ENCODE results near the gene E2F2. TPM values are rescaled to one million over a fixed set of nuclear protein-coding genes. Genes with fewer than 3 reads are reported as not detected.

The E2F2 gene, protein sequence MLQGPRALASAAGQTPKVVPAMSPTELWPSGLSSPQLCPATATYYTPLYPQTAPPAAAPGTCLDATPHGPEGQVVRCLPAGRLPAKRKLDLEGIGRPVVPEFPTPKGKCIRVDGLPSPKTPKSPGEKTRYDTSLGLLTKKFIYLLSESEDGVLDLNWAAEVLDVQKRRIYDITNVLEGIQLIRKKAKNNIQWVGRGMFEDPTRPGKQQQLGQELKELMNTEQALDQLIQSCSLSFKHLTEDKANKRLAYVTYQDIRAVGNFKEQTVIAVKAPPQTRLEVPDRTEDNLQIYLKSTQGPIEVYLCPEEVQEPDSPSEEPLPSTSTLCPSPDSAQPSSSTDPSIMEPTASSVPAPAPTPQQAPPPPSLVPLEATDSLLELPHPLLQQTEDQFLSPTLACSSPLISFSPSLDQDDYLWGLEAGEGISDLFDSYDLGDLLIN
- 1 to 10 TPM in 2 of 6 donors, under 1 TPM in 4; 0.06 to 1.7 (median 0.46) TPM for polyA plus RNA-seq (ENCODE audit: low read depth in 6 of 6)

DNA sequence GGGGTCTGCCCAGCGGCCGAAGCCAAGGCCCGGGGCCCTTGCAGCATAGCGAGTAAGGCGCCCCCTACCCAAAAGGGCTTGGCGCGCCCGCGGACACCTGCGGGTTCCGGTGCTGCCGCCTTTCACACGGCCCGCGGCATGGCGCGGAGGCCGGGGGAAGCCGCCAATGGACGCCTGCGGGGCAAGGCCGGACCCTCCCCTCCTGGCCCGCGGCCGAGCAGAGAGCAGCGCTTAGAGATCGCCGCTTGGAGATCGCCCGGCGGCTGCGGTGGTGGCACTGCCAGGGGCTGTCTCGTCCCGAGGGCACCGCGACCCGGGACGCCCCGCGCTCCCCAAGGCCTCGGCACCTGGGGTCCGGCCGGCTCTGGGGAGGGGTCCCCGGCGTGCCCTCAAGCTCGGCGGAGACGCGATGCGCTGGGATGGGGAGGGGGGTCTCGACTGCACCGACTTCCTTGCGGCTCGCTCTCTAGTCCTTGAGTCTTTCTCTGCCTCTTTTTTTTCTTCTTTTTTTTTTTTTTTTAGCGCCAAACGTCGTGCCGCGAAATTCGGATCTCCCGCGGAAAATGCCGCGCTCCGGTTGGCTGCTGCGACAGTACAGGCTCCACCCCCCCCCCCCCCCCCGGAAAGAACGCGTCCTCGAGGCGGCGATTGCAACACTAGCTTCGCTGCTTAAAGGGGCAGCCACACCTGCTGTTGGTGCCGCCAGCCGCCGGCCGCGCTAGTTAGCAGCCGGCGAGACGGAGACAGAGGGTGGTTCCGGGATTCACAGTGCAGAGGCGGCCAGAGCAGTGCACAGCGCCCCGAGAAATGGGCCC is at the start of gene E2F2:
TSS of gene E2F2 (minus strand) at position 487 of the 815 bp plus-strand sequence. CDS start at position 47, 440 bp downstream.
- H3K27ac Mint-ChIP-seq, result peak within 1 kb of the TSS in 4 of 6 donors; percentile 21 to 67 (median 42)
- peaks cover 56 to 79% (median 64%) of the 10 kb centered on the region in 3 donors for H3K4me1 Mint-ChIP-seq
- H3K9me3 Mint-ChIP-seq, result no peaks in the 10 kb centered on the region
- H3K27me3 Mint-ChIP-seq, result no peaks in the 10 kb centered on the region
- H3K4me3 Mint-ChIP-seq, result peak within 1 kb of the TSS; percentile 70 to 96 (median 88)
- DNase-seq (peak; percentile 73), ATAC-seq (ENCODE audit: low read depth in 2 of 2) (peak; percentile 91 to 92)
- no peaks in the 10 kb centered on the region for H3K36me3 Mint-ChIP-seq

DNA sequence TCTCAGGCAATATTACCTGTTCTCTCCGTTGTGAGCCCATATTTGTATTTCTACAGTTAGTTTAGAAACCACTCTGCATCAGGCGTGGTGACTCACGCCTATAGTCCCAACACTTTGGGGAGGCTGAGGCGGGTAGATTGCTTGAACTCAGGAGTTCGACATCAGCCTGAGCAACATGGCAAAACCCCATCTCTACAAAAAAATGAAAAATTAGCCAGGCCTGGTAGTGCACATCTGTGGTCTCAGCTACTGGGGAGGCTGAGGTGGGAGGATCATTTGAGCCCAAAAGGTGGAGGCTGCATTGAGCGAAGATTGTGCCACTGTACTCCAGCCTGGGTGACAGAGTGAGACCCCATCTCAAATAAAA is 47.9 kb upstream of the E2F2 start:
- H3K27ac Mint-ChIP-seq, result peak overlapping the region in 4 of 6 donors; percentile 41 to 90 (median 79)
- H3K4me3 Mint-ChIP-seq, result peak overlapping the region in 5 of 8 donors; percentile 25 to 83 (median 39)
- H3K36me3 Mint-ChIP-seq, result peaks cover 8% of the 10 kb centered on the region in 2 donors
- H3K4me1 Mint-ChIP-seq, result peaks cover 55 to 98% (median 72%) of the 10 kb centered on the region in 3 donors
- H3K9me3 Mint-ChIP-seq, result peaks cover 0 to 6% (median 3%) of the 10 kb centered on the region in 7 donors
- DNase-seq, result no peak
- no peaks in the 10 kb centered on the region for H3K27me3 Mint-ChIP-seq
- no peak for ATAC-seq (ENCODE audit: low read depth in 2 of 2)

DNA sequence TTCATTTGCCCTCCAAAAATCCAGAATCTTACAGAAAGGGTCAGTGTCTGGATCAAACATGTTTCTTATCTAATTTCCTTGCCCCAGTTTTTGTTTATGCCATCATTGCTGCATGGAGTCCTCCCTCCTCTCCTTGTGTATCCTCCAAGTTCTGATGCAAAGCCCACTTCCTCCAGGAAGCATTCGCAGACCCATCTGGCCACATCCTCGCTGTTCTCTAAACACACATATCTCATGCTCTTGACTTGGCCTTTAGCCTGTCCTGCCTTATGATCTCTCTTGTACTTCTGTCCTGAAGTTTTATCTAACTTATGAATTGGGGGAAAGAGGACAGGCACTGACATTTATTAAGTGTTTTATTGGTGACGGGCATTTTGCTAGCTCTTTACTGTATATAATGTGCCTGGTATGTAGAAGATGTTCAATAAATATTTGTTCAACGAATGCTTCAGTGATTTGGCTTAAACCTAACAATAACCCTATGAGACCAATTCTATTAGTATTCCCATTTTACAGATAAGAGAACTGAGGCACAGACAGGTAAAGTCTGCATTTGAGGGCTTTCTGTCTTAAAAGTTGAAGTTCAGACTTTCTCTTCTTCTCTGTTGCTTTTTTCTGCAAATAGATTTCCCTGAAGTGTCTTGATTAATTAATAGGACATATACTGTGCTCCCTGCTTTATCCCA is 47.4 kb upstream of the E2F2 start:
- Mint-ChIP-seq H3K27ac (peak overlapping the region; percentile 9 to 90 (median 74)), H3K27me3 (no peaks in the 10 kb centered on the region), H3K9me3 (peaks cover 0 to 6% (median 3%) of the 10 kb centered on the region in 7 donors), H3K36me3 (peaks cover 8% of the 10 kb centered on the region in 2 donors), H3K4me3 (peak overlapping the region; percentile 1 to 84 (median 52)), H3K4me1 (peaks cover 56 to 99% (median 72%) of the 10 kb centered on the region in 3 donors)
- no peak for DNase-seq
- no peak for ATAC-seq (ENCODE audit: low read depth in 2 of 2)

DNA sequence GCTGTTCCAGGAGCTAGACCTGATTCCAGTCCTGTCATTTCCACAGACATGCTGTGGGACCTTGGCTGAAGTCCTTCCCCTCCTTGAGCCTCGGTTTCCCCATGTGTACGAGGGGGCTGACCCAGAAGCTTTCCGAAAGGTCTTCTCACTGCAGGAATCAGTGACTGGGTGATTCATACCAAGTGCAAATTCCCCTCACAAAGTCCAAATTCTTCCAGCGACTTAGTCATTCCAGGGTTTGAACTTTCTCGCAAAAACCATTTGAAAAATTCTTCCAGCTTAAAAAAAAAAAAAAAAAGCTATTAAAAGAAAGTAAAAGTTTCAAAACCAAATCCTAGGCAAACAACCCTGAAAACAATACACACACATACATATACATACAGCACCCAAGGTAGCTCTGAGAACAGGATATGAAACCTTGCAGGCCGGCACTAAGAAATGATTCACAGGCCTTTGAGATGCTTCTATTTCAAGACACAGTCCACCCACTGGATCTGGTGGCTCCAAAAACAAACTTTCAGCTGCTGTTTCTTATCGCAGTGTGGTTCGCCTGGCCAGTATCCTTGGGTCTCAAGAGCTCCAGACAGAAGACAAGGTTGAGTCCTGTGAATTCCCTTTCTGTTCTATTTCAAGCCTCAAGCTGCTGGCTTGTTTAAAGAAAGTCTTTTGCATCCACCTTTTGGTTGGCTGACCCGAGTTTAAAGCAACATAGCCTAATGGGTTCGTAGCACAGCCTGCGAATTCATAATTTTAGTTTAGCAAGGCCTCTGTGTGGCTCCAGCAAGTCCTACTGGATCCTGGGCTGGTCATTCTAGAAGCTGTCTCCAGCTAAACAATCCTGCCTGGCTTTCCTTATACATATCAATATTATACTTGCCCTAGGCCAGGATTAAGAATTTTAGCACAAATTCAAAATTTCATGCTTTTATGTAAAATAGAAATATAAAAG is 46.3 kb upstream of the E2F2 start:
- H3K27me3 Mint-ChIP-seq, result no peaks in the 10 kb centered on the region
- DNase-seq, result peak; percentile 70
- peak overlapping the region; percentile 24 to 89 (median 76) for H3K4me3 Mint-ChIP-seq
- H3K4me1 Mint-ChIP-seq, result peaks cover 61 to 99% (median 64%) of the 10 kb centered on the region in 3 donors
- peaks cover 0 to 6% (median 3%) of the 10 kb centered on the region in 7 donors for H3K9me3 Mint-ChIP-seq
- ATAC-seq (ENCODE audit: low read depth in 2 of 2), result peak; percentile 94
- peak overlapping the region; percentile 41 to 95 (median 89) for H3K27ac Mint-ChIP-seq
- H3K36me3 Mint-ChIP-seq, result peaks cover 8% of the 10 kb centered on the region in 2 donors

DNA sequence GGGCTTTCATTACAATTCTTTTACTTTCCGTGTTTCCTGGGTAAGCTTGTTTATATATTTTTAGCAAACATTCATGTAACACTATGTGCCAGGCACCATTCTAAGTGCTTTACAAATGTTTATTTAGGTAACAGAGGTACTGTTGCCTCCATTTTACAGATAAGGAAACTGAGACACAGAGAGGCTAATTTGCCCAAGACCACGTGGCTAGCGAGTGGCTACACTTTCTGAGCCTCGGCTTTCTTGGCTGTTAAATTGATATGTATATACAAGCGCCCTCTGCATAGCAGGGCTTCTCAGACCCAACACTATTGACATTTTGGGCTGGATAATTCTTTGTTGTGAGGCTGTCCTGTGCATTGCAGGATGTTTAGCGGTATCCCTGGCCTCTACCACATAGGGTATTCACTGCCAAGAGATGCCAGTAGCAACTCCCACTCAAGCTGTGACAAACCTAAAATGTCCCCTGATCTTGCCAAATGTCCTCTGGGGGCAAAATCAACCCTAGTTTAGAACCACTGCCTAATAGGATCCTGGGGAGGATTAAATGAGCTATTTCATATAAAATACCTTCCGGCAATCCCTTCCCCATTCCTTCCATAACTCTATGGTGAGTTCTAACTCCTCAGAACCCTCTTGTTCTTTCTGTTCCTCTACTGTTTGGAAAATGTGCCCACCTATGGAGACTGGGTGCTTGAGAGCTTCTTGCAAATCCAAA is 45.5 kb upstream of the E2F2 start:
- Mint-ChIP-seq H3K27ac (peak overlapping the region; percentile 41 to 95 (median 89)), H3K27me3 (no peaks in the 10 kb centered on the region), H3K4me3 (peak overlapping the region; percentile 24 to 89 (median 76)), H3K36me3 (peaks cover 8% of the 10 kb centered on the region in 2 donors), H3K4me1 (peaks cover 60 to 98% (median 62%) of the 10 kb centered on the region in 3 donors), H3K9me3 (peaks cover 0 to 6% (median 3%) of the 10 kb centered on the region in 7 donors)
- DNase-seq, result no peak
- no peak for ATAC-seq (ENCODE audit: low read depth in 2 of 2)

DNA sequence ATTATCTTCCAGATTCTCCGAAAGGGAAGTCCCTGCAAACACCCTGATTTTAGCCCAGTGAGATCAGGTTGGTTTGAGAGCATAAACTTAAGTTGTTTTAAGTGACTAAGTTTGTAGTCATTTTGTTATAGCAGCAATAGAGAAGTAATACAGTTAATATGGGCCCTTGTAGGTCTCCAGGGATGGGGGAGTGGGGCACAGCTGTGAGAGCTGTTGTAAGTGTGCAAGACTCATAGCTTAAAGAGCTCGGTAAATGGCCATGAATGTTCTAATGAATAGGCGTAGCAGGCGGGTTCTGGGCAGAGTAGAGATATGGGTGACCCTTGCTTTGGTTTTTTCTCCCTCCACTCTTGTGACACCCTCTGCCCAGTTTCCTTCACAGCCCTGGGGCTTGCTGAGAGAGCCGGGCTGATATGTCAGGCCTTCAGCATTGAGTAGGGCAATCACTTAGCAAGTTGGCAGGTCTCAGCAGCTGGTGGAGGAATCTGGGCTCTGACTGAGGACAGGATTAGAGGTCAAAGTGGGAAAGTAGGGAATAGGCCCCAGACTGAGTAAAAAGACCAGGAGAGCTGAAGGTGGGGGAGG is 44.3 kb upstream of the E2F2 start:
- peak overlapping the region in 7 of 8 donors; percentile 37 to 88 (median 63) for H3K4me3 Mint-ChIP-seq
- peaks cover 8% of the 10 kb centered on the region in 2 donors for H3K36me3 Mint-ChIP-seq
- H3K4me1 Mint-ChIP-seq, result peaks cover 56 to 91% (median 60%) of the 10 kb centered on the region in 3 donors
- peaks cover 0 to 6% (median 3%) of the 10 kb centered on the region in 7 donors for H3K9me3 Mint-ChIP-seq
- DNase-seq (no peak), ATAC-seq (ENCODE audit: low read depth in 2 of 2) (no peak)
- peak overlapping the region; percentile 41 to 99 (median 88) for H3K27ac Mint-ChIP-seq
- H3K27me3 Mint-ChIP-seq, result no peaks in the 10 kb centered on the region

DNA sequence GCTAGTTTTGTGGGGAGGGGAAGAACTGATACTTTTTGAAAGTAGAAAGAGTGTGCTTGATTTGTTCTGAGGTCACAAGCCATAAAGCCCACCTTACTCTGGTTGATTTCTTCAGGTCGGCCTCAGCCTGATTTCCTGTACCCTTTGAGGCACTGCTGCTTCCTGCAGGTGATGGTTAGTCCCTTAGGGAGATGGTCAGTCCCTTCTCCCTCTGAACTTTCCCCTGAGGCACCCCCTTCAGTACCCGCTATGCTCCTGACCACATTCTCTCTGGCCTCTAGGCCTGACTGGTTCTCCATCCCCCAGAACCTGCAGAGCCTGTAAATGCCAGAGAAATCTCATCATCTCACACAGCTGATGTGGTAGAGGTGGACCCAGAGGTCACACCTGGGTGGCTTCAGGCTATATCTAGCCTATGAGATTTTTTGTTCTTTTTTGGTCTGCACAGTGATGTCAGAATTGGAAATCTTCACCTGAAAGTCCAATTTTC is 43.3 kb upstream of the E2F2 start:
- ATAC-seq (ENCODE audit: low read depth in 2 of 2), result peak; percentile 35 to 37
- Mint-ChIP-seq H3K4me1 (peaks cover 55 to 86% (median 57%) of the 10 kb centered on the region in 3 donors), H3K9me3 (peaks cover 0 to 6% (median 3%) of the 10 kb centered on the region in 7 donors), H3K27me3 (no peaks in the 10 kb centered on the region), H3K4me3 (peak overlapping the region; percentile 28 to 88 (median 60)), H3K36me3 (peaks cover 8% of the 10 kb centered on the region in 2 donors), H3K27ac (peak overlapping the region; percentile 41 to 99 (median 92))
- no peak for DNase-seq

DNA sequence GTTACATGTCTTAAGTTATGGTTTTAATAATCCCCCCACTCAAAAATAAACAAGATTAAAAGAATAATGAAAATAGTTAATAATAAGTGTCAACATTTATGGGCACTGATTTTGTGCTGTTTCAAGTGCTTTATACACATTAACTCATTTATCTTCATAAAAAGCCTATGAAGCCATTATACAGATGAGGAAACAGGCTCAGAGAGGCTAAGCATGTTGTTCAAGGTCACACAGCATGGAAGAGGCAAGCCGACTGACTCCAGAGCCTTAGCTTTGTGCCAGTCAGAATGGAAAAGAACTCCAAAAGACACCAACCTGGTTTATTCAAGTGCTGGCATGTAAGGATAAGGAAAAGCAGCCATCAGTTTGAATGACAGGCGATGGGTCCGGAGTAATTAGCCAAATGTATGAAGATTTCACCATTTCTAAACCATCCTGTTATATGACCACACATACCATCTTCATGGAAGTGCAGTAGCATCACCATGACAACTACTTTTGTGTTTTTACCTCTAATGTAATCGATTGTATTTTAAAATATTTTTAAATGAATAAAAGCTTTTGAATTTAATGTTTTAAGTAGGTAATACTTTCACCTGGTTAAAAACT is 42.6 kb upstream of the E2F2 start:
- Mint-ChIP-seq H3K36me3 (peaks cover 8 to 10% of the 10 kb centered on the region in 2 donors), H3K27ac (peak overlapping the region; percentile 41 to 99 (median 92)), H3K4me3 (peak overlapping the region in 4 of 8 donors; percentile 28 to 82 (median 60)), H3K27me3 (no peaks in the 10 kb centered on the region), H3K4me1 (peaks cover 55 to 86% (median 57%) of the 10 kb centered on the region in 3 donors), H3K9me3 (peaks cover 0 to 6% (median 3%) of the 10 kb centered on the region in 7 donors)
- ATAC-seq (ENCODE audit: low read depth in 2 of 2), result no peak
- DNase-seq, result no peak

DNA sequence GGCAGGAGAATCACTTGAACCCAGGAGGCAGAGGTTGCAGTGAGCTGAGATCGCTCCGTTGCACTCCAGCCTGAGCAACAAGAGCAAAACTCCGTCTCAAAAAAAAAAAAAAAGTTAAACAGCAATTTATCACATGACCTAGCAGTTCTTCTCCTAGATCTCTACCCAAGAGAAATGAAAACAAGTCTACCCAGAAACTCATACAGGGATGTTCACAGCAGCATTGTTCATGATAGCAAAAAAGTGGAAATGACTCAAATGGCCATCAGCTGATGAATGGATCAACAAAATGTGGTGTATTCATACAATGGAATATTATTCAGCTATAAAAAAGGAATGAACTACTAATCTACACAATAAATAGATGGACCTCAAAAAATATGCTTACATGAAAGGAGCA is 40.4 kb upstream of the E2F2 start:
- Mint-ChIP-seq H3K27me3 (no peaks in the 10 kb centered on the region), H3K4me1 (peaks cover 56 to 81% (median 59%) of the 10 kb centered on the region in 3 donors), H3K36me3 (peaks cover 8 to 16% of the 10 kb centered on the region in 2 donors), H3K4me3 (peak overlapping the region in 2 of 8 donors; percentile 20 to 40), H3K27ac (peak overlapping the region in 1 of 6 donors; percentile 58), H3K9me3 (peaks cover 0 to 6% (median 3%) of the 10 kb centered on the region in 7 donors)
- ATAC-seq (ENCODE audit: low read depth in 2 of 2) (no peak), DNase-seq (no peak)

DNA sequence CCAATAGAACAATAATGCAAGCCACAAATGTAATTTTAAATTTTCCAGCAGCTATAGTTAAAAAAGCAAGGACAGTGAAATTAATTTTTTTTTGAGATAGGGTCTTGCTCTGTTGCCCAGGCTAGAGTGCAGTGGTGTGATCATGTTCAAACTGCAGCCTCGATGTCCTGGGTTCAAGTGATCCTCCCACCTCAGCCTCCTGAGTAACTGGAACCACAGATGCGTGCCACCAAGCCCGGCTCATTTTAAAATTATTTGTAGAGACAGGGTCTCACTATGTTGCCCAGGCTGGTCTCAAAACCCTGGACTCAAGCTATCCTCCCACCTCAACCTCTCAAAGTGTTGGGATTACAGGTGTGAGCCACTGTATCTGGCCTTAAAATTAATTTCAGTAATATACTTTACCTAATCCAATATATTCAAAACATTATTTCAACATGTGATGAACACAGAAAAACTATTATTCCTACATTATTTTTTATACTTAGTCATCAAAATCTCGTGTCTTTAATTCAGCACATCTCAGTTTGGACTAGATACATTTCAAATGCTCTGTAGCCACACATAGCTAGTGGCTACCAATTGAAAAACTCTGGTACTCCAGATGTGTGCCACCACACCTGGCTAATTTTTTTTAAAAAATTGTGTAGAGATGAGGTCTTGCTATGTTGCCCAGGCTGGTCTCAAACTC is 39.1 kb upstream of the E2F2 start:
- no peak for DNase-seq
- Mint-ChIP-seq H3K36me3 (peaks cover 6 to 14% of the 10 kb centered on the region in 2 donors), H3K4me3 (peak overlapping the region in 4 of 8 donors; percentile 2 to 93 (median 78)), H3K4me1 (peaks cover 54 to 75% (median 56%) of the 10 kb centered on the region in 3 donors), H3K9me3 (peaks cover 0 to 6% (median 3%) of the 10 kb centered on the region in 7 donors), H3K27me3 (no peaks in the 10 kb centered on the region), H3K27ac (peak overlapping the region in 3 of 6 donors; percentile 38 to 68 (median 63))
- ATAC-seq (ENCODE audit: low read depth in 2 of 2), result no peak
